ENCODE results near the gene USP22.

GRCh38 chr17:20960871-20961270 is 81.9 kb downstream of the USP22 start:
- TF ChIP-seq HDAC6 (IDR thresholded peaks at IDR 0.05; ENCODE audit: low read depth, low read length) (no peak), CTCF (CRISPR knock-in tag; IDR thresholded peaks at IDR 0.05) (no peak), RBM39 (IDR thresholded peaks at IDR 0.05; ENCODE audit: low read depth, low read length, poor library complexity, severe bottlenecking) (no peak), ZNF180 (CRISPR knock-in tag; IDR thresholded peaks at IDR 0.05; ENCODE audit: borderline replicate concordance, low read depth) (no peak), RAD21 (CRISPR knock-in tag; IDR thresholded peaks at IDR 0.05) (no peak), NR2F6 (IDR thresholded peaks at IDR 0.05) (no peak), NR2F6 (CRISPR knock-in tag; IDR thresholded peaks at IDR 0.05) (no peak), ELF1 (CRISPR knock-in tag; IDR thresholded peaks at IDR 0.05) (no peak), POLR2AphosphoS5 (IDR thresholded peaks at IDR 0.05; ENCODE audit: low read depth, low read length) (no peak), ZNF274 (CRISPR knock-in tag; IDR thresholded peaks at IDR 0.05) (no peak), IRX3 (CRISPR knock-in tag; IDR thresholded peaks at IDR 0.05; ENCODE audit: borderline replicate concordance, low read depth) (no peak), EP300 (IDR thresholded peaks at IDR 0.05; ENCODE audit: low read depth in 2 of 2, low read length in 2 of 2) (no peak), EP300 (CRISPR knock-in tag; IDR thresholded peaks at IDR 0.05; ENCODE audit: borderline replicate concordance) (no peak), ATF5 (CRISPR knock-in tag; IDR thresholded peaks at IDR 0.05; ENCODE audit: low read depth) (no peak), ZNF3 (CRISPR knock-in tag; IDR thresholded peaks at IDR 0.05) (no peak), KAT7 (CRISPR knock-in tag; IDR thresholded peaks at IDR 0.05; ENCODE audit: borderline replicate concordance) (no peak)
